ENCODE data around the gene ATXN1. TPM values are rescaled to one million over a fixed set of nuclear protein-coding genes. Genes with fewer than 3 reads are reported as not detected.

Gene ATXN1
- total RNA-seq, 1 experiment from 2014 or later = 8.1 TPM

- H3K36me3 Mint-ChIP-seq = no peaks in the 10 kb centered on the region
- ATAC-seq = no peak
- ChIA-PET CTCF (no interaction called here), POLR2A (no interaction called here)
- no peak overlapping the region for H3K4me3 Mint-ChIP-seq
- H3K27me3 Mint-ChIP-seq (ENCODE audit: low read depth) = no peaks in the 10 kb centered on the region
- H3K4me1 Mint-ChIP-seq = no peaks in the 10 kb centered on the region
- DNase-seq (ENCODE audit: low spot score) = no peak
- H3K9me3 Mint-ChIP-seq = no peaks in the 10 kb centered on the region
- H3K27ac Mint-ChIP-seq = no peak overlapping the region
- TF ChIP-seq MAX (CRISPR knock-in tag; IDR thresholded peaks at IDR 0.05) = no peak
- no peak for TF ChIP-seq ESRRA (CRISPR knock-in tag; IDR thresholded peaks at IDR 0.05; ENCODE audit: borderline replicate concordance)
- TF ChIP-seq ZNF138 (CRISPR knock-in tag; conservative IDR thresholded peaks at IDR 0.05) = no peak
- no peak for TF ChIP-seq FOXK1 (CRISPR knock-in tag; IDR thresholded peaks at IDR 0.05)
- no peak for TF ChIP-seq STAT6 (CRISPR knock-in tag; conservative IDR thresholded peaks at IDR 0.05; ENCODE audit: low read depth)
- no peak for TF ChIP-seq JUN (CRISPR knock-in tag; IDR thresholded peaks at IDR 0.05)
- TF ChIP-seq CBFB (CRISPR knock-in tag; IDR thresholded peaks at IDR 0.05; ENCODE audit: low read depth) = no peak
- no peak for TF ChIP-seq ZBTB43 (CRISPR knock-in tag; IDR thresholded peaks at IDR 0.05)
- no peak for TF ChIP-seq FOXP1 (CRISPR knock-in tag; IDR thresholded peaks at IDR 0.05; ENCODE audit: borderline replicate concordance)
- TF ChIP-seq TEAD1 (CRISPR knock-in tag; IDR thresholded peaks at IDR 0.05) = no peak
- no peak for TF ChIP-seq USF1 (CRISPR knock-in tag; IDR thresholded peaks at IDR 0.05)
- TF ChIP-seq, protein P1, sequence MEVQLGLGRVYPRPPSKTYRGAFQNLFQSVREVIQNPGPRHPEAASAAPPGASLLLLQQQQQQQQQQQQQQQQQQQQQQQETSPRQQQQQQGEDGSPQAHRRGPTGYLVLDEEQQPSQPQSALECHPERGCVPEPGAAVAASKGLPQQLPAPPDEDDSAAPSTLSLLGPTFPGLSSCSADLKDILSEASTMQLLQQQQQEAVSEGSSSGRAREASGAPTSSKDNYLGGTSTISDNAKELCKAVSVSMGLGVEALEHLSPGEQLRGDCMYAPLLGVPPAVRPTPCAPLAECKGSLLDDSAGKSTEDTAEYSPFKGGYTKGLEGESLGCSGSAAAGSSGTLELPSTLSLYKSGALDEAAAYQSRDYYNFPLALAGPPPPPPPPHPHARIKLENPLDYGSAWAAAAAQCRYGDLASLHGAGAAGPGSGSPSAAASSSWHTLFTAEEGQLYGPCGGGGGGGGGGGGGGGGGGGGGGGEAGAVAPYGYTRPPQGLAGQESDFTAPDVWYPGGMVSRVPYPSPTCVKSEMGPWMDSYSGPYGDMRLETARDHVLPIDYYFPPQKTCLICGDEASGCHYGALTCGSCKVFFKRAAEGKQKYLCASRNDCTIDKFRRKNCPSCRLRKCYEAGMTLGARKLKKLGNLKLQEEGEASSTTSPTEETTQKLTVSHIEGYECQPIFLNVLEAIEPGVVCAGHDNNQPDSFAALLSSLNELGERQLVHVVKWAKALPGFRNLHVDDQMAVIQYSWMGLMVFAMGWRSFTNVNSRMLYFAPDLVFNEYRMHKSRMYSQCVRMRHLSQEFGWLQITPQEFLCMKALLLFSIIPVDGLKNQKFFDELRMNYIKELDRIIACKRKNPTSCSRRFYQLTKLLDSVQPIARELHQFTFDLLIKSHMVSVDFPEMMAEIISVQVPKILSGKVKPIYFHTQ (CRISPR knock-in tag; IDR thresholded peaks at IDR 0.05) = no peak
- no peak for TF ChIP-seq CREM (CRISPR knock-in tag; IDR thresholded peaks at IDR 0.05)
- TF ChIP-seq, protein P2, sequence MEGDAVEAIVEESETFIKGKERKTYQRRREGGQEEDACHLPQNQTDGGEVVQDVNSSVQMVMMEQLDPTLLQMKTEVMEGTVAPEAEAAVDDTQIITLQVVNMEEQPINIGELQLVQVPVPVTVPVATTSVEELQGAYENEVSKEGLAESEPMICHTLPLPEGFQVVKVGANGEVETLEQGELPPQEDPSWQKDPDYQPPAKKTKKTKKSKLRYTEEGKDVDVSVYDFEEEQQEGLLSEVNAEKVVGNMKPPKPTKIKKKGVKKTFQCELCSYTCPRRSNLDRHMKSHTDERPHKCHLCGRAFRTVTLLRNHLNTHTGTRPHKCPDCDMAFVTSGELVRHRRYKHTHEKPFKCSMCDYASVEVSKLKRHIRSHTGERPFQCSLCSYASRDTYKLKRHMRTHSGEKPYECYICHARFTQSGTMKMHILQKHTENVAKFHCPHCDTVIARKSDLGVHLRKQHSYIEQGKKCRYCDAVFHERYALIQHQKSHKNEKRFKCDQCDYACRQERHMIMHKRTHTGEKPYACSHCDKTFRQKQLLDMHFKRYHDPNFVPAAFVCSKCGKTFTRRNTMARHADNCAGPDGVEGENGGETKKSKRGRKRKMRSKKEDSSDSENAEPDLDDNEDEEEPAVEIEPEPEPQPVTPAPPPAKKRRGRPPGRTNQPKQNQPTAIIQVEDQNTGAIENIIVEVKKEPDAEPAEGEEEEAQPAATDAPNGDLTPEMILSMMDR (IDR thresholded peaks at IDR 0.05) = no peak
- TF ChIP-seq GTF2I (CRISPR knock-in tag; conservative IDR thresholded peaks at IDR 0.05) = no peak
- TF ChIP-seq TP53 (CRISPR knock-in tag; IDR thresholded peaks at IDR 0.05) = no peak
Observed at GRCh38 chr6:16442031-16442430, 319.2 kb downstream of the ATXN1 start.

- Mint-ChIP-seq H3K4me3 (no peak overlapping the region), H3K36me3 (no peaks in the 10 kb centered on the region), H3K4me1 (no peaks in the 10 kb centered on the region), H3K27ac (no peak overlapping the region), H3K9me3 (no peaks in the 10 kb centered on the region), H3K27me3 (ENCODE audit: low read depth) (no peaks in the 10 kb centered on the region)
- DNase-seq (ENCODE audit: low spot score) (no peak), ATAC-seq (no peak)
- ChIA-PET POLR2A (no interaction called here), CTCF (no interaction called here)
- TF ChIP-seq, protein P3, sequence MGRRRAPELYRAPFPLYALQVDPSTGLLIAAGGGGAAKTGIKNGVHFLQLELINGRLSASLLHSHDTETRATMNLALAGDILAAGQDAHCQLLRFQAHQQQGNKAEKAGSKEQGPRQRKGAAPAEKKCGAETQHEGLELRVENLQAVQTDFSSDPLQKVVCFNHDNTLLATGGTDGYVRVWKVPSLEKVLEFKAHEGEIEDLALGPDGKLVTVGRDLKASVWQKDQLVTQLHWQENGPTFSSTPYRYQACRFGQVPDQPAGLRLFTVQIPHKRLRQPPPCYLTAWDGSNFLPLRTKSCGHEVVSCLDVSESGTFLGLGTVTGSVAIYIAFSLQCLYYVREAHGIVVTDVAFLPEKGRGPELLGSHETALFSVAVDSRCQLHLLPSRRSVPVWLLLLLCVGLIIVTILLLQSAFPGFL (CRISPR knock-in tag; IDR thresholded peaks at IDR 0.05; ENCODE audit: borderline replicate concordance) = no peak
- TF ChIP-seq, protein P4, sequence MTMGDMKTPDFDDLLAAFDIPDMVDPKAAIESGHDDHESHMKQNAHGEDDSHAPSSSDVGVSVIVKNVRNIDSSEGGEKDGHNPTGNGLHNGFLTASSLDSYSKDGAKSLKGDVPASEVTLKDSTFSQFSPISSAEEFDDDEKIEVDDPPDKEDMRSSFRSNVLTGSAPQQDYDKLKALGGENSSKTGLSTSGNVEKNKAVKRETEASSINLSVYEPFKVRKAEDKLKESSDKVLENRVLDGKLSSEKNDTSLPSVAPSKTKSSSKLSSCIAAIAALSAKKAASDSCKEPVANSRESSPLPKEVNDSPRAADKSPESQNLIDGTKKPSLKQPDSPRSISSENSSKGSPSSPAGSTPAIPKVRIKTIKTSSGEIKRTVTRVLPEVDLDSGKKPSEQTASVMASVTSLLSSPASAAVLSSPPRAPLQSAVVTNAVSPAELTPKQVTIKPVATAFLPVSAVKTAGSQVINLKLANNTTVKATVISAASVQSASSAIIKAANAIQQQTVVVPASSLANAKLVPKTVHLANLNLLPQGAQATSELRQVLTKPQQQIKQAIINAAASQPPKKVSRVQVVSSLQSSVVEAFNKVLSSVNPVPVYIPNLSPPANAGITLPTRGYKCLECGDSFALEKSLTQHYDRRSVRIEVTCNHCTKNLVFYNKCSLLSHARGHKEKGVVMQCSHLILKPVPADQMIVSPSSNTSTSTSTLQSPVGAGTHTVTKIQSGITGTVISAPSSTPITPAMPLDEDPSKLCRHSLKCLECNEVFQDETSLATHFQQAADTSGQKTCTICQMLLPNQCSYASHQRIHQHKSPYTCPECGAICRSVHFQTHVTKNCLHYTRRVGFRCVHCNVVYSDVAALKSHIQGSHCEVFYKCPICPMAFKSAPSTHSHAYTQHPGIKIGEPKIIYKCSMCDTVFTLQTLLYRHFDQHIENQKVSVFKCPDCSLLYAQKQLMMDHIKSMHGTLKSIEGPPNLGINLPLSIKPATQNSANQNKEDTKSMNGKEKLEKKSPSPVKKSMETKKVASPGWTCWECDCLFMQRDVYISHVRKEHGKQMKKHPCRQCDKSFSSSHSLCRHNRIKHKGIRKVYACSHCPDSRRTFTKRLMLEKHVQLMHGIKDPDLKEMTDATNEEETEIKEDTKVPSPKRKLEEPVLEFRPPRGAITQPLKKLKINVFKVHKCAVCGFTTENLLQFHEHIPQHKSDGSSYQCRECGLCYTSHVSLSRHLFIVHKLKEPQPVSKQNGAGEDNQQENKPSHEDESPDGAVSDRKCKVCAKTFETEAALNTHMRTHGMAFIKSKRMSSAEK (CRISPR knock-in tag; IDR thresholded peaks at IDR 0.05; ENCODE audit: borderline replicate concordance) = no peak
- TF ChIP-seq GRHL2 (CRISPR knock-in tag; IDR thresholded peaks at IDR 0.05; ENCODE audit: insufficient replicate concordance, severe bottlenecking) = no peak
- no peak for TF ChIP-seq SOX15 (CRISPR knock-in tag; IDR thresholded peaks at IDR 0.05)
Observed at GRCh38 chr6:16441262-16441661, 320.0 kb downstream of the ATXN1 start.

Measured in WTC11 (cell line).